Stimulated activated naive CD8-positive, alpha-beta T cell treated with anti-CD3 and anti-CD28 coated beads, Interleukin-15, amount 100 ng/mL, for 72 hours (primary cell): ENCODE data around the gene STAT3.

ENCODE experiments used
- ATAC-seq: fragments of 150-1000 bp; cut with Tn5 transposase; 2 replicates; pipeline ENCODE4 v1.10.0; 2021; ENCODE audit warnings: mild to moderate bottlenecking, moderate library complexity
- DNase-seq, 2 donors: peaks; one replicate each; pipeline ENCODE4 v3.0.0; 2021 to 2022
- H3K27ac Mint-ChIP-seq, 2 donors: one replicate each; pipeline ENCODE4 v1.8.0; 2022; ENCODE audit warnings: mild to moderate bottlenecking in 2 of 2, mixed read lengths in 2 of 2, moderate library complexity in 2 of 2
- H3K27me3 Mint-ChIP-seq: one replicate; pipeline ENCODE4 v1.8.0; 2022; ENCODE audit warnings: mixed read lengths
- H3K4me1 Mint-ChIP-seq: one replicate; pipeline ENCODE4 v1.8.0; 2022; ENCODE audit warnings: mild to moderate bottlenecking, mixed read lengths
- H3K4me3 Mint-ChIP-seq, 2 donors: one replicate each; pipeline ENCODE4 v1.8.0; 2022; ENCODE audit warnings: mild to moderate bottlenecking in 2 of 2, mixed read lengths in 2 of 2, moderate library complexity in 1 of 2
- H3K9me3 Mint-ChIP-seq, 2 donors: one replicate each; pipeline ENCODE4 v1.8.0; 2022; ENCODE audit warnings: mixed read lengths in 2 of 2

STAT3 gene

GRCh38 chr17:42348104-42348503 lies 40.1 kb downstream of the STAT3 start:
- DNase-seq (no peak), ATAC-seq (peak; percentile 39)
- Mint-ChIP-seq H3K27me3 (no peaks in the 10 kb centered on the region), H3K4me1 (peaks cover 51% of the 10 kb centered on the region), H3K27ac (no peak overlapping the region), H3K9me3 (no peaks in the 10 kb centered on the region), H3K4me3 (no peak overlapping the region)

DNA sequence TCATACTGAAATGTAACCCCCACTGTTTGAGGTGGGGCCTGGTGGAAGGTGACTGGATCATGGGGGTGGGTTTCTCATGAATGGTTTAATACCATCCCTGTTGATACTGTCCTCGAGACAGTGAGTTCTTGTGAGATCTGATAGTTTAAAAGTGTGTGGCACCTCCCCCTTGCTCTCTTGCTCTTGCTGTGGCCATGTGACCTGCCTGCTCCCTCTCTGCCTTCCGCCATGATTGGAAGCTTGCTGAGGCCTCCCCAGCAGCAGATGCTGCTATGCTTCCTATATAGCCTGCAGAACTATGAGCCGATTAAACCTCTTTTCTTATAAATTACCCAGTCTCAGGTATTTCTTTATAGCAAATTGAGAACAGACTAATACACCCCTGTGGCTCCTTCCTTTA lies 40.6 kb downstream of the STAT3 start:
- no peaks in the 10 kb centered on the region for H3K27me3 Mint-ChIP-seq
- no peak overlapping the region for H3K27ac Mint-ChIP-seq
- H3K4me3 Mint-ChIP-seq, result no peak overlapping the region
- peaks cover 56% of the 10 kb centered on the region for H3K4me1 Mint-ChIP-seq
- ATAC-seq (no peak), DNase-seq (no peak)
- no peaks in the 10 kb centered on the region for H3K9me3 Mint-ChIP-seq

GRCh38 chr17:42347198-42347597 lies 41.0 kb downstream of the STAT3 start:
- no peaks in the 10 kb centered on the region for H3K27me3 Mint-ChIP-seq
- H3K9me3 Mint-ChIP-seq, result no peaks in the 10 kb centered on the region
- H3K27ac Mint-ChIP-seq, result no peak overlapping the region
- DNase-seq, result no peak
- no peak for ATAC-seq
- peaks cover 61% of the 10 kb centered on the region for H3K4me1 Mint-ChIP-seq
- H3K4me3 Mint-ChIP-seq, result no peak overlapping the region

GRCh38 chr17:42346481-42346880 lies 41.8 kb downstream of the STAT3 start:
- Mint-ChIP-seq H3K4me1 (peaks cover 68% of the 10 kb centered on the region), H3K9me3 (no peaks in the 10 kb centered on the region), H3K4me3 (no peak overlapping the region), H3K27ac (no peak overlapping the region), H3K27me3 (no peaks in the 10 kb centered on the region)
- DNase-seq, result no peak
- no peak for ATAC-seq

DNA sequence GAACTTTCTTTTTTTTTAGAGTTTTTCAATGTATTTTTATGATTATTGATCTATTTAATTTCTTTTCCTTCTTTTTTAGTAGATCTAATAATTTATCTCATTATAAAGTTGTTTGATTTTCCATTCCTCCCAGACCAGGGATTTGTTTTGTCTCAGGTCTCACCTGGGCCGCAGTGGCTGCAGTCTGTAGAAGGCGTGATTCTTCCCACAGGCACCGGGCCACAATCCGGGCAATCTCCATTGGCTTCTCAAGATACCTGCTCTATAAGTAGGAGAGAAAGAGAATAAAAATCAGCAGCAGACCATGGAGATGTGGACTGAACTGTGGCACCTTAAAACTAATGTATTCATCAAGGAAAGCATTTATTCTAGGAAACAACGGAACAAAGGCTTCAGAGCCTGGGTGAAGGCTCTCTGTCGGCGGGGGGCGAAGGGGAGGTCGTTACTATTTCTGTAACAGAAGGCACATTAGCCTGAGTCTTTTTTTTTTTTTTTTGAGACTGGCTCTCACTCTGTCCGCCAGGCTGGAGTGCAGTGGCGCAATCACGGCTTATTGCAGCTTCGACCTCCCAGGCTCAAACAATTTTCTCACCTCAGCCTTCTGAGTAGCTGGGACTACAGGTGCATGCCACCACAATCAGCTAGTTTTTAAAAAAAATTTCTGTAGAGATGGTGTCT lies 42.7 kb downstream of the STAT3 start:
- no peak overlapping the region for H3K4me3 Mint-ChIP-seq
- peak overlapping the region; percentile 16 to 66 for H3K27ac Mint-ChIP-seq
- no peaks in the 10 kb centered on the region for H3K9me3 Mint-ChIP-seq
- no peaks in the 10 kb centered on the region for H3K27me3 Mint-ChIP-seq
- DNase-seq (no peak), ATAC-seq (no peak)
- peaks cover 77% of the 10 kb centered on the region for H3K4me1 Mint-ChIP-seq

GRCh38 chr17:42342242-42343008 lies 45.8 kb downstream of the STAT3 start:
- H3K4me1 Mint-ChIP-seq, result peaks cover 71% of the 10 kb centered on the region
- DNase-seq, result peak; percentile 52 to 64
- peak; percentile 82 for ATAC-seq

DNA sequence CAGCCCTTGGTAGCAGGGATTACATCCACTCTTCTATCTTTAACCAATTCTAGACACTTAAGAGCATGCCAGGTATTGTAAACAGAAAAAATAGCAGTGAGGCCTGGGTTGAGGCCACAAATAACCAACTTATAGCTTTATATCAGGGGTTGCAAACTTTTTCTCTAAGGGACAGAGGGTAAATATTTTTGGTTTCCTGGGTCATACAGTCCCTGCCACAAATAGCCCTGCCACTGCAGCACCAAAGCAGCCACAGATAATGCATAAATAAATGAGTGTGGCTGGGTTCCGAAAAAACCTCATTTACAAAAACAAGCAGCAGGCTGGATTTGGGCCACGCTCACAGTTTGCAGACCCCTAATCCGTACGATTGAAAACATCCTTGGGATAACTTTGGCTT lies 46.7 kb downstream of the STAT3 start:
- DNase-seq, result no peak
- Mint-ChIP-seq H3K9me3 (no peaks in the 10 kb centered on the region), H3K27me3 (no peaks in the 10 kb centered on the region), H3K4me3 (peak overlapping the region; percentile 56 to 80), H3K27ac (peak overlapping the region; percentile 22 to 92), H3K4me1 (peaks cover 73% of the 10 kb centered on the region)
- no peak for ATAC-seq

More at GRCh38 chr17:42342242-42343008, 45.8 kb downstream of the STAT3 start:
- Mint-ChIP-seq H3K27me3 (no peaks in the 10 kb centered on the region), H3K4me3 (peak overlapping the region; percentile 50 to 59), H3K9me3 (no peaks in the 10 kb centered on the region), H3K27ac (peak overlapping the region; percentile 26 to 96)

GRCh38 chr17:42340691-42341127 lies 47.5 kb downstream of the STAT3 start:
- Mint-ChIP-seq H3K4me3 (peak overlapping the region; percentile 56 to 80), H3K4me1 (peaks cover 79% of the 10 kb centered on the region), H3K9me3 (no peaks in the 10 kb centered on the region), H3K27me3 (no peaks in the 10 kb centered on the region), H3K27ac (peak overlapping the region; percentile 92 to 95)
- peak; percentile 62 to 67 for DNase-seq
- peak; percentile 70 for ATAC-seq

- Mint-ChIP-seq H3K9me3 (no peaks in the 10 kb centered on the region), H3K4me3 (peak overlapping the region; percentile 41 to 44), H3K4me1 (peaks cover 89% of the 10 kb centered on the region), H3K27ac (no peak overlapping the region), H3K27me3 (no peaks in the 10 kb centered on the region)
- ATAC-seq (no peak), DNase-seq (no peak)
Measured at GRCh38 chr17:42339221-42339620, 49.0 kb downstream of the STAT3 start.

GRCh38 chr17:42338427-42338985 lies 49.7 kb downstream of the STAT3 start:
- Mint-ChIP-seq H3K4me1 (peaks cover 89% of the 10 kb centered on the region), H3K4me3 (peak overlapping the region; percentile 58 to 84), H3K27me3 (no peaks in the 10 kb centered on the region), H3K27ac (peak overlapping the region in 1 of 2 donors; percentile 38), H3K9me3 (no peaks in the 10 kb centered on the region)
- ATAC-seq, result no peak
- no peak for DNase-seq

DNA sequence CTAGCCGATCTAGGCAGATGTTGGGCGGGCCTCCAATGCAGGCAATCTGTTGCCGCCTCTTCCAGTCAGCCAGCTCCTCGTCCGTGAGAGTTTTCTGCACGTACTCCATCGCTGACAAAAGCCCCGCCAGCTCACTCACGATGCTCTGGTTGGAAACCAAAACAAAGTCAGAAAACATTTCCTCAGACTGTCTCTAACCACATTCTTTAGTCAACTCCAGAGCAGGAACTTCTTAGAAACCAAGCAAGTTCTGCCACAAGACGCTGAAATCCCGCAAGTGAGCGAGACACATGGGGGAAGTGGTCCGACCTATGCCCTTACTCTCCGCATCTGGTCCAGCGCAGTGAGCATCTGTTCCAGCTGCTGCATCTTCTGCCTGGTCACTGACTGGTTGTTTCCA lies 50.8 kb downstream of the STAT3 start:
- Mint-ChIP-seq H3K27me3 (no peaks in the 10 kb centered on the region), H3K4me3 (peak overlapping the region; percentile 52 to 61), H3K9me3 (no peaks in the 10 kb centered on the region), H3K27ac (peak overlapping the region; percentile 77 to 90), H3K4me1 (peaks cover 89% of the 10 kb centered on the region)
- ATAC-seq (peak; percentile 83), DNase-seq (peak; percentile 70 to 89)

DNA sequence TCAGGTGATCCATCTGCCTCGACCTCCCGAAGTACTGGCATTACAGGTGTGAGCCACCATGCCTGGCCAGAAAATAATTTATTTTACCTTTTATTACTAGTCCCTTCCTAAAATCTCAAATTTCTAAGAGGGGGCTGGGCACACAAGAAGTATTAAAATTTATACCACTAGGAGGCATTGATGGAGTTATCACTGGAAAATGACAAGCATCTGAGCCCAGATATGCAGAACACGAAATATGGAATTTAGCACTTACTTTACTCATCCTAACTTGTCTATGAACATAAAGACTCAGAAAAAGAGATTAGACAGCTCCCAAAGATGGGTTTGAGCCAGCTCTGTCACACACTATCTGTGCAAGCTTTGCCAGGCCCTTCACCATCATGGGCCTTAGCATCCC lies 53.6 kb downstream of the STAT3 start:
- ATAC-seq (no peak), DNase-seq (no peak)
- Mint-ChIP-seq H3K27me3 (no peaks in the 10 kb centered on the region), H3K9me3 (no peaks in the 10 kb centered on the region), H3K27ac (peak overlapping the region in 1 of 2 donors; percentile 89), H3K4me1 (peaks cover 72% of the 10 kb centered on the region), H3K4me3 (no peak overlapping the region)

- peak overlapping the region; percentile 40 to 94 for H3K27ac Mint-ChIP-seq
- peak; percentile 60 for ATAC-seq
- H3K4me1 Mint-ChIP-seq, result peaks cover 57% of the 10 kb centered on the region
- peak overlapping the region; percentile 56 to 69 for H3K4me3 Mint-ChIP-seq
- H3K27me3 Mint-ChIP-seq, result no peaks in the 10 kb centered on the region
- no peaks in the 10 kb centered on the region for H3K9me3 Mint-ChIP-seq
- DNase-seq, result no peak
Measured at GRCh38 chr17:42333053-42333452, 55.2 kb downstream of the STAT3 start.

DNA sequence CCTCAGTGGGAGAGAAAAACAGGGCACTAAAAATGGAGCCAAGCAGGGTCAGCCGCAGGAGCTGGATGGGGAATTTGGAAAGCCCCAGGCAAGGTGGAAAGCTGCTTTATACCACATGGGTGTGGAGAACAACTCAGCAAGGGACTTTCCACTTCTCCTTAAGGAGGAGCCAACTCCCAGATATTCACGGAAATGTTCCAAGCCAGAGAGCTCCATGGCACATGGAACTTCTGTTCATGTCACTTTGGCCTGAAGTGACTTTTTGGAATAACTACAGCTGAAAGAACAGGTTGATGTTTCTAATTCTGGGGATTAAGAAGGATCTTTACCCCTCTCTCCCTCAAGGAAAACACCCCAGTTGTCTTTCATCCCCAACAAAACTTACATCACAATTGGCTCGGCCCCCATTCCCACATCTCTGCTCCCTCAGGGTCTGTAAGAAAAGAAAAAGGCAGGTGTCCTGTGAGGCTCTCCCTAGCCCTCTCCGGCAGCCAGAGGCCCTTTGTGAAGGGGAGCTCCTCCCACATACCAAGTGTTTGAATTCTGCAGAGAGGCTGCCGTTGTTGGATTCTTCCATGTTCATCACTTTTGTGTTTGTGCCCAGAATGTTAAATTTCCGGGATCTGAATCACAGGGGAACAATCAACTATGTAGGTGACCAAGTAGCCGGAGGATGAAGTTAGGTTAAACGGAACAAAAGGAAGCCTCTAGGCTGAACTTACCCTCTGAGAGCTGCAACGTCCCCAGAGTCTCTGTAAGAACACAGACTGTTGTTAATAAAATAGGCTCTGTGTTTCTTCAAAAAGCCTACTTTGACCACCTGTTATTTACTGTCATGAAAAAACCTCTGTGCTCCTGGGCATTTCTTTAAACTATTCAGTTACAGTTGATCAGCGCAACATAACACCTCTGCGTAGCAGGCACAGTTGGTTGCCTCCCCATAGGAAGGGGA lies 58.9 kb downstream of the STAT3 start:
- H3K4me1 Mint-ChIP-seq, result peaks cover 29% of the 10 kb centered on the region
- DNase-seq (no peak), ATAC-seq (no peak)
- H3K9me3 Mint-ChIP-seq, result no peaks in the 10 kb centered on the region
- H3K27ac Mint-ChIP-seq, result peak overlapping the region in 1 of 2 donors; percentile 68
- no peaks in the 10 kb centered on the region for H3K27me3 Mint-ChIP-seq
- H3K4me3 Mint-ChIP-seq, result no peak overlapping the region

- no peak overlapping the region for H3K27ac Mint-ChIP-seq
- H3K4me1 Mint-ChIP-seq, result peaks cover 39% of the 10 kb centered on the region
- H3K4me3 Mint-ChIP-seq, result no peak overlapping the region
- H3K9me3 Mint-ChIP-seq, result no peaks in the 10 kb centered on the region
- no peak for ATAC-seq
- DNase-seq, result no peak
- no peaks in the 10 kb centered on the region for H3K27me3 Mint-ChIP-seq
Measured at GRCh38 chr17:42325026-42325425, 63.2 kb downstream of the STAT3 start.
